ENCODE data around the gene SWT1.
"Not testable (repeated sequence)": the region's sequence is repeated elsewhere in the genome, so short reads cannot be mapped to it uniquely, and the experiment has no call there.

The SWT1 gene

GRCh38 chr1:185316163-185317033, 159.4 kb downstream of the SWT1 start:
- peaks cover 54% of the 10 kb centered on the region for H4K20me1 ChIP-seq
- H3K27me3 ChIP-seq, result no peaks in the 10 kb centered on the region
- peaks cover 10% of the 10 kb centered on the region for H3K9me3 ChIP-seq
- H3K4me1 ChIP-seq, result peaks cover 42% of the 10 kb centered on the region
- H3K4me3 ChIP-seq, result peak overlapping the region; percentile 91
- TF ChIP-seq Cebpa-rat (IDR thresholded peaks at IDR 0.05), result no peak
- H3K36me3 ChIP-seq, result peaks cover 15% of the 10 kb centered on the region
- H3K27ac ChIP-seq, result peak overlapping the region; percentile 97
- H3K4me2 ChIP-seq, result peak overlapping the region; percentile 96
- H3K9ac ChIP-seq, result peak overlapping the region; percentile 99

- H3K9me3 ChIP-seq, result peaks cover 17% of the 10 kb centered on the region
- peaks cover 39% of the 10 kb centered on the region for H3K4me1 ChIP-seq
- H4K20me1 ChIP-seq, result peaks cover 45% of the 10 kb centered on the region
- H3K4me3 ChIP-seq, result peak within 1 kb of the TSS; percentile 91
- peak within 1 kb of the TSS; percentile 96 for H3K4me2 ChIP-seq
- no peaks in the 10 kb centered on the region for H3K27me3 ChIP-seq
- TF ChIP-seq Cebpa-rat (IDR thresholded peaks at IDR 0.05), result no peak
- peaks cover 8% of the 10 kb centered on the region; the same call in 1 of the 2 replicates for H3K36me3 ChIP-seq
- H3K27ac ChIP-seq, result peak within 1 kb of the TSS; percentile 97
- H3K9ac ChIP-seq, result peak within 1 kb of the TSS; percentile 99
These were observed 160.3 kb downstream of the SWT1 start, which contains the start of gene IVNS1ABP for GRCh38 chr1:185317034-185317885. TSS of gene IVNS1ABP (minus strand) at chr1:185317243. CDS start at chr1:185309493, 7,750 bp downstream.

- H3K36me3 ChIP-seq, result peaks cover 8% of the 10 kb centered on the region; the same call in 1 of the 2 replicates
- H3K27me3 ChIP-seq, result no peaks in the 10 kb centered on the region
- peaks cover 17% of the 10 kb centered on the region for H3K9me3 ChIP-seq
- peak overlapping the region; percentile 91 for H3K4me3 ChIP-seq
- H3K4me2 ChIP-seq, result peak overlapping the region; percentile 89
- no peak for TF ChIP-seq Cebpa-rat (IDR thresholded peaks at IDR 0.05)
- peak overlapping the region; percentile 94 for H3K27ac ChIP-seq
- peaks cover 39% of the 10 kb centered on the region for H4K20me1 ChIP-seq
- peak overlapping the region; percentile 86 for H3K9ac ChIP-seq
- peaks cover 33% of the 10 kb centered on the region for H3K4me1 ChIP-seq
These were observed 160.9 kb downstream of the SWT1 start for GRCh38 chr1:185317886-185318310.

- H4K20me1 ChIP-seq, result peaks cover 32% of the 10 kb centered on the region
- peaks cover 8% of the 10 kb centered on the region; the same call in 1 of the 2 replicates for H3K36me3 ChIP-seq
- no peak overlapping the region for H3K27ac ChIP-seq
- peaks cover 17% of the 10 kb centered on the region for H3K9me3 ChIP-seq
- peak overlapping the region; percentile 91 for H3K4me3 ChIP-seq
- TF ChIP-seq Cebpa-rat (IDR thresholded peaks at IDR 0.05), result no peak
- H3K9ac ChIP-seq, result peak overlapping the region; percentile 86
- H3K4me2 ChIP-seq, result peak overlapping the region; percentile 89
- peaks cover 26% of the 10 kb centered on the region for H3K4me1 ChIP-seq
- H3K27me3 ChIP-seq, result no peaks in the 10 kb centered on the region
These were observed 161.6 kb downstream of the SWT1 start for GRCh38 chr1:185318431-185319138.

GRCh38 chr1:185319139-185319475, 162.1 kb downstream of the SWT1 start:
- no peak overlapping the region for H3K4me2 ChIP-seq
- peaks cover 8% of the 10 kb centered on the region; the same call in 1 of the 2 replicates for H3K36me3 ChIP-seq
- peaks cover 17% of the 10 kb centered on the region for H3K9me3 ChIP-seq
- H3K4me3 ChIP-seq, result no peak overlapping the region
- TF ChIP-seq Cebpa-rat (IDR thresholded peaks at IDR 0.05), result no peak
- no peak overlapping the region for H3K27ac ChIP-seq
- no peak overlapping the region for H3K9ac ChIP-seq
- H3K4me1 ChIP-seq, result peaks cover 21% of the 10 kb centered on the region
- no peaks in the 10 kb centered on the region for H3K27me3 ChIP-seq
- peaks cover 27% of the 10 kb centered on the region for H4K20me1 ChIP-seq

GRCh38 chr1:185321104-185321503, 164.1 kb downstream of the SWT1 start:
- not testable (repeated sequence) for H3K36me3 ChIP-seq, H3K4me3 ChIP-seq, H4K20me1 ChIP-seq, H3K4me1 ChIP-seq, H3K27me3 ChIP-seq, H3K9ac ChIP-seq, H3K27ac ChIP-seq, H3K4me2 ChIP-seq
- H3K9me3 ChIP-seq, result peaks cover 17% of the 10 kb centered on the region

GRCh38 chr1:185321653-185322221, 164.8 kb downstream of the SWT1 start:
- H3K36me3 ChIP-seq, H3K9ac ChIP-seq, H3K27me3 ChIP-seq, H4K20me1 ChIP-seq, H3K4me1 ChIP-seq, H3K4me2 ChIP-seq, H3K27ac ChIP-seq, H3K4me3 ChIP-seq: not testable (repeated sequence)
- peaks cover 17% of the 10 kb centered on the region for H3K9me3 ChIP-seq

GRCh38 chr1:185322636-185323035, 165.7 kb downstream of the SWT1 start:
- no peak overlapping the region for H3K4me3 ChIP-seq
- peaks cover 8% of the 10 kb centered on the region; the same call in 1 of the 2 replicates for H3K36me3 ChIP-seq
- no peaks in the 10 kb centered on the region for H4K20me1 ChIP-seq

GRCh38 chr1:185324118-185324517, 167.2 kb downstream of the SWT1 start:
- peaks cover 17% of the 10 kb centered on the region for H3K9me3 ChIP-seq
- no peak overlapping the region for H3K4me3 ChIP-seq
- H3K9ac ChIP-seq, result no peak overlapping the region
- peaks cover 8% of the 10 kb centered on the region; the same call in 1 of the 2 replicates for H3K36me3 ChIP-seq
- H3K4me1 ChIP-seq, result no peaks in the 10 kb centered on the region
- TF ChIP-seq Cebpa-rat (IDR thresholded peaks at IDR 0.05), result no peak
- no peak overlapping the region for H3K4me2 ChIP-seq
- no peak overlapping the region for H3K27ac ChIP-seq
- H3K27me3 ChIP-seq, result no peaks in the 10 kb centered on the region
- H4K20me1 ChIP-seq, result no peaks in the 10 kb centered on the region

More at GRCh38 chr1:185322636-185323035, 165.7 kb downstream of the SWT1 start:
- H3K9me3 ChIP-seq, result peaks cover 17% of the 10 kb centered on the region
- H3K4me1 ChIP-seq, result peaks cover 7% of the 10 kb centered on the region
- no peak overlapping the region for H3K9ac ChIP-seq
- no peak overlapping the region for H3K27ac ChIP-seq
- H3K4me2 ChIP-seq, result no peak overlapping the region
- no peak for TF ChIP-seq Cebpa-rat (IDR thresholded peaks at IDR 0.05)
- no peaks in the 10 kb centered on the region for H3K27me3 ChIP-seq
